ENCODE data around the gene GNL1.
"Not testable (repeated sequence)": the region's sequence is repeated elsewhere in the genome, so short reads cannot be mapped to it uniquely, and the experiment has no call there.

The GNL1 gene

DNA sequence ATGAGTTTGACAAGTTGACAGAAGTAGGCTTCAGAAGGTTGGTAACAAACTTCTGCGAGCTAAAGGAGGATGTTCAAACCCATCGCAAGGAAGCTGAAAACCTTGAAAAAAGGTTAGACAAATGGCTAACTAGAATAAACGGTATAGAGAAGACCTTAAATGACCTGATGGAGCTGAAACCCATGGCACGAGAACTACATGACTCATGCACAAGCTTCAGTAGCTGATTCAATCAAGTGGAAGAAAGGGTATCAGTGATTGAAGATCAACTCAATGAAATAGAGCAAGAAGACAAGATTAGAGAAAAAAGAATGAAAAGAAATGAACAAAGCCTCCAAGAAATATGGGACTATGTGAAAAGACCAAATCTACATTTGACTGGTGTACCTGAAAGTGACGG is 34.3 kb downstream of the GNL1 start:
- DNase-seq = not testable (repeated sequence)

- DNase-seq = not testable (repeated sequence)
These were observed 35.2 kb downstream of the GNL1 start for GRCh38 chr6:30521082-30521481.

- no peak for DNase-seq
These were observed 35.8 kb downstream of the GNL1 start for GRCh38 chr6:30520522-30520921.

- DNase-seq = peak in 1 of 2 donors; percentile 44
These were observed 37.7 kb downstream of the GNL1 start for GRCh38 chr6:30518505-30519145.

GRCh38 chr6:30517767-30518504 is 38.4 kb downstream of the GNL1 start:
- not testable (repeated sequence) for DNase-seq

DNA sequence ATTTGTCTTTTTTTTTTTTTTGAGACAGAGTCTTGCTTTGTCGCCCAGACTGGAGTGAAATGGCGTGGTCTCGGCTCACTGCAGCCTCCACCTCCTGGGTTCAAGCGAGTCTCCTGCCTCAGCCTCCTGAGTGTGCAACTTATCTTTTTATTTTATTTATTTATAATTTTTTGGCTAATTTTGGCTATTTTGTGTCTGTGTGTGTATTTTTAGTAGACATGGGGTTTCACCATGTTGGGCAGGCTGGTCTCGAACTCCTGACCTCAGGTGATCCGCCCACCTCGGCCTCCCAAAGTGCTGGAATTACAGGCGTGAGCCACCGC is 39.6 kb downstream of the GNL1 start:
- not testable (repeated sequence) for DNase-seq

DNA sequence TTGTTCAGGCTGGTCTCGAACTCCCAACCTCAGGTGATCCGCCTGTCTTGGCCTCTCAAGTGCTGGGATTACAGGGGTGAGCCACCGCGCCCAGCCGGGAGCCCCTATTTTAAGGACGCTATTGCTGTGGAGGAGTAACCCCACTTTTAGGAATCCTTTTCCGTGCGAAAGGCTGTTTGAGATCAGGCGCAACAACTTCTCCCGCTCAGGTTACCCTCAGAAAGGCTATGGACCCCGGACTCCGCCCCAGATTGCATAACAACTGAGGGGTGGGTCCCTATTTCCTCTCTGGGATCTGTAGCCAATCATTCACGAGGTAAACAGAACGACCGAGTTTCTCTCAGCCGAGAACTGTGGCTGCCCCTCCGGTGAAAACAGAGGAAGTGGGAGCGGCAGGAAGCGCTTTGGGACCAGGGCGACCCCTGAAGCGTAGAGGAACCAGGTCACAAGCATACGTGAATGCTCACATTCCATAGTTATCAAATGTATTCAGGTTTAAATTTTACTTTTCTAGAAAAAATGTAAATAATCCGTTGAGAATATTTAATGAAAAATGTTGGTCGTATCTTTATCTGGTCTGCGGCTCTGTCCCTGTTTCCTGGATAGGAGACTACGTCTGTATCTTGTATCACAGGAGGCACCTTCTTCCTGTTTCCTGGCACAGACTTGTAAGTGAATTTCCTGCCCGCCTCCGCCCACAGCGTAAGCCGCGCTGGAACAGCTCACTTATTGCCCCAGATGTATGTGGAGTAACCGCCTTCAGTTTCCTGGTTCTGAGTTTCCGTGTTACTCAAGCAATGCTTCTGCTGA is 40.1 kb downstream of the GNL1 start:
- peak; percentile 95 for DNase-seq

DNA sequence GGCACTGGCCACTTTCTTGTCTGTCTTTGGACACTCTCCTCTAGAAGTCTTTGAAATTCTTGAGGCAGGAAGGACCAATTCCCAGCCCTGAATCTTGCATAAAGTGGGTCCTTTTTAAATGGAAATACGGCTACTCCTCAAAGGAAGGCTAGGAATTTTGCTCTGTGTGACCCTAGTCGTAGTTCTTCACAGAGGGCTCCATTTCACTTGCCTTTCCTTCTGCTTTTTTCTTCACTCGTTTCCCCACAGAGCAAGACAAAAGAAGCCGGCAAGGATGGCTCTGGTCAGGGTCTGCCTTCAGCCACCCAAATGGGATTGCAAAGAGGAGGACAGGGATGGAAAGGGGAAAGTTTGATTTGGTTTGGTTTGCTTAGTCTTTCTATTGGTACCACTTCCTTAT is 41.2 kb downstream of the GNL1 start:
- no peak for DNase-seq

DNA sequence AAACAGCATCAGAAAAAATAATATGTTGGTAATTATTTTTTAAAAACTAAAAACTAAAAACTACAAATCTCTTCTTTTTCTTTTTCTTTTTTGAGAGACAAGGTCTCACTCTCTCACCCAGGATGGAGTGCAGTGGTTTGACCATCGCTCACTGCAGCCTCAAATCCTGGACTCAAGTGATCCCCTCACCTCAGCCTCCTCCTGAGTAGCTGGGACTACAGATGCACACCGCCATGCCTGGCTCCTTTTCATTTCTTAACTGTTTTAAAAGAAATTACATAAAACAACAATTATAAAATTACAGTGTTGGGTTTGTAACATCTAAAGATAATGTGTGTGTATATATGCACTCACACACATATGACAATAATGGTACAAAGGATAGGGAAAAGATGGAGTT is 42.8 kb downstream of the GNL1 start:
- no peak for DNase-seq

DNA sequence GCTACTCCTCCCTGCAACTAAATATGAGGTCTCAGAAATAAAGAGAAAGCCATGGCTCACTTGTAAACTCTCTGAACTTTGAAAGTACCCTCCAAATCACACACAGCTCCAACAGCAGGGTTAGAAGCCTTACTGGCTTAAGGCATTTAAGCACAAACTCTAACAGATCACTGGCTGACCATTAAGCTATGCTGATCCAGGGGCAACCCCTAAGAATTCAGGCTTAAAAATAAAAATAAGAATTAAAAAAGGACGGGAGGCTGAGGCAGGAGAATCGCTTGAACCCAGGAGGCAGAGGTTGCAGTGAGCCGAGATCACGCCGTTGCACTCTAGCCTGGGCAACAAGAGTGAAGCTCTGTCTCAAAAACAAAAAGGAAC is 45.1 kb downstream of the GNL1 start:
- DNase-seq = no peak

GRCh38 chr6:30510419-30511168 is 45.7 kb downstream of the GNL1 start:
- no peak for DNase-seq

GRCh38 chr6:30508890-30509736 is 47.2 kb downstream of the GNL1 start:
- peak in 1 of 2 donors; percentile 79 for DNase-seq

- DNase-seq = no peak
These were observed 48.2 kb downstream of the GNL1 start for GRCh38 chr6:30507849-30508827.

- DNase-seq = peak in 1 of 2 donors; percentile 21
These were observed 55.6 kb downstream of the GNL1 start for GRCh38 chr6:30500421-30501355.

GRCh38 chr6:30498705-30499104 is 57.6 kb downstream of the GNL1 start:
- not testable (repeated sequence) for DNase-seq

- no peak for DNase-seq
These were observed 58.6 kb downstream of the GNL1 start for GRCh38 chr6:30497714-30498113.

DNA sequence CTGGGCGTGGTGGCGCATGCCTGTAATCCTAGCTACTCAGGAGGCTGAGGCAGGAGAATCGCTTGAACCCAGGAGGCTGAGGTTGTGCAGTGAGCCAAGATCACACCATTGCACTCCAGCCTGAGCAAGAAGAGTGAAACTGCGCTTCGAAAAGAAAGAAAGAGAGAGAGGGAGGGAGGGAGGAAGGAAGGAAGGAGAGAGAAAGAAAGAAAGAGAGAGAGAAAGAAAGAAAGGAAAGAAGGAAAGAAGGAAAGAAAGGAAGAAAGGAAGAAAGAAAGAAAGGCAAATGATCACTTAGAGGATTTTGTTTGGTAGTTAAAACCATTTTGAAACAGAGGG is 59.1 kb downstream of the GNL1 start:
- not testable (repeated sequence) for DNase-seq

- peak in 1 of 2 donors; percentile 37 for DNase-seq
These were observed 60.3 kb downstream of the GNL1 start for GRCh38 chr6:30495993-30496392.

GRCh38 chr6:30495060-30495459 is 61.2 kb downstream of the GNL1 start:
- peak in 1 of 2 donors; percentile 51 for DNase-seq
